Measurements from ENCODE around the gene CNOT11. TPM values are rescaled to one million over a fixed set of nuclear protein-coding genes. Genes with fewer than 3 reads are reported as not detected.

CNOT11 gene
- total and polyA plus RNA-seq, 2 donors (not counting 1 experiment from before 2014, with no cell fraction given) = 37.6 to 46.3 TPM

DNA sequence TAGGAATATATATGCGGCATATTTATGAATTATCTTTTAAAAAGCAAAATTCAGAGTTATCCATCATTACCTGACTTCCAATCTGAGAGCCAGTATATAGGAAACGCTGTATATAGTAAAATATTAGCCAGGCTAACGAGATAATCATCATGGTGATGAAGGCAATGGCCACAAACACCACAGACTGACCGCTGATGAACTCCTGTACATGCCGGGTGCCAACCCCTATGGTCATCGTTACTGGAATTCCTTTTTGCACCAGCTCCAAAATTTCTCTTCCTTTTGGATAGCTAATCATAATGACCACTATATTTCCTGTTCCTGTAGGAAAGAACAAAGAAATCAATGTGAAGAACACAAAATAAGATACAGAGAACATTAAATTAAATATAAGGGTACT lies 42.2 kb downstream of the CNOT11 start:
- TF ChIP-seq EZH2 (IDR thresholded peaks at IDR 0.05; ENCODE audit: borderline replicate concordance, insufficient read depth, low read depth, low read length, poor library complexity, severe bottlenecking) = no peak
- TF ChIP-seq, protein P1, sequence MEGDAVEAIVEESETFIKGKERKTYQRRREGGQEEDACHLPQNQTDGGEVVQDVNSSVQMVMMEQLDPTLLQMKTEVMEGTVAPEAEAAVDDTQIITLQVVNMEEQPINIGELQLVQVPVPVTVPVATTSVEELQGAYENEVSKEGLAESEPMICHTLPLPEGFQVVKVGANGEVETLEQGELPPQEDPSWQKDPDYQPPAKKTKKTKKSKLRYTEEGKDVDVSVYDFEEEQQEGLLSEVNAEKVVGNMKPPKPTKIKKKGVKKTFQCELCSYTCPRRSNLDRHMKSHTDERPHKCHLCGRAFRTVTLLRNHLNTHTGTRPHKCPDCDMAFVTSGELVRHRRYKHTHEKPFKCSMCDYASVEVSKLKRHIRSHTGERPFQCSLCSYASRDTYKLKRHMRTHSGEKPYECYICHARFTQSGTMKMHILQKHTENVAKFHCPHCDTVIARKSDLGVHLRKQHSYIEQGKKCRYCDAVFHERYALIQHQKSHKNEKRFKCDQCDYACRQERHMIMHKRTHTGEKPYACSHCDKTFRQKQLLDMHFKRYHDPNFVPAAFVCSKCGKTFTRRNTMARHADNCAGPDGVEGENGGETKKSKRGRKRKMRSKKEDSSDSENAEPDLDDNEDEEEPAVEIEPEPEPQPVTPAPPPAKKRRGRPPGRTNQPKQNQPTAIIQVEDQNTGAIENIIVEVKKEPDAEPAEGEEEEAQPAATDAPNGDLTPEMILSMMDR (IDR thresholded peaks at IDR 0.05) = no peak
- H3K27ac ChIP-seq (ENCODE audit: low read length in 2 of 2) = no peak overlapping the region
- H3K27me3 ChIP-seq (replicated peaks in 1 of 4; ENCODE audit: control extremely low read depth in 1 of 4, control insufficient read depth in 3 of 4, insufficient read depth in 4 of 4, low read length in 3 of 4) = no peaks in the 10 kb centered on the region
- peaks cover under 1 to 4% of the 10 kb centered on the region in 2 donors for H3K4me1 ChIP-seq (ENCODE audit: control insufficient read depth in 2 of 2, insufficient read depth in 2 of 2, low read length in 2 of 2)
- ChIA-PET CTCF (no interaction called here), POLR2A (no interaction called here)
- no peak overlapping the region for H3K9ac ChIP-seq (ENCODE audit: low read length)
- H2AFZ ChIP-seq (ENCODE audit: insufficient read depth, low read depth, low read length, poor library complexity, severe bottlenecking) = no peak overlapping the region
- Mint-ChIP-seq H3K27me3 (no peaks in the 10 kb centered on the region), H3K9me3 (ENCODE audit: insufficient read depth) (no peaks in the 10 kb centered on the region), H3K27ac (no peak overlapping the region), H3K4me1 (peaks cover 20% of the 10 kb centered on the region), H3K4me3 (no peak overlapping the region)
- H3K79me2 ChIP-seq (ENCODE audit: control insufficient read depth, insufficient read depth, low read length) = peaks cover 39% of the 10 kb centered on the region
- DNase-seq (no peak), ATAC-seq (ENCODE audit: low read depth) (no peak)
- H3K4me2 ChIP-seq (replicated peaks; ENCODE audit: low read depth, low read length, poor library complexity, severe bottlenecking) = no peak overlapping the region
- H3K36me3 ChIP-seq (replicated peaks in 1 of 2; ENCODE audit: control extremely low read depth in 1 of 2, control insufficient read depth in 1 of 2, extremely low read depth in 1 of 2, insufficient read depth in 2 of 2, low read length in 1 of 2) = peaks cover 3 to 25% of the 10 kb centered on the region in 2 experiments
- 100% methylated on average over 1 of the region's 6 CpGs for WGBS (ENCODE audit: insufficient coverage)
- no peak overlapping the region for H3K4me3 ChIP-seq (ENCODE audit: control extremely low read depth in 1 of 5, extremely low read depth in 1 of 5, insufficient read depth in 1 of 5, low read depth in 2 of 5, low read length in 4 of 5)
- H3K9me3 ChIP-seq (ENCODE audit: control extremely low read depth in 1 of 3, control insufficient read depth in 2 of 3, insufficient read depth in 1 of 3, low read length in 2 of 3) = no peaks in the 10 kb centered on the region
- peaks cover 42% of the 10 kb centered on the region for H4K20me1 ChIP-seq (ENCODE audit: control insufficient read depth, insufficient read depth, low read length, poor library complexity, severe bottlenecking)
- intact Hi-C loops (cut with micrococcal nuclease) = no loop called here

DNA sequence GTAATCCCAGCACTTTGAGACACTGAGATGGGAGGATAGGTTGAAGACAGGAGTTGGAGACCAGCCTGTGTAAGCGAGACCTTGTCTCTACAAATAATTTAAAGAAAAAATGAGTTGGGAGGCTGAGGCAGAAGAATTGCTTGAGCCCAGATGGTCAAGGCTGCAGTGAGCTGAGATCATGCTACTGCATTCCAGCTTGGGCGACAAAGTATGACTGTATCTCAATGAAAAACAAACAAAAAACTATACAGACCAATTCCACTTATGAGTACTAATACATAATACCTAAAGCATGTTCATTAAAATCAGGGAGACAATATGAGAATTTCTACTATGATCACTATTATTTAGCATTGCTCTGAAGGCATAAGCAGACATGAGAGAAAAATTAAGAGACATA lies 43.2 kb downstream of the CNOT11 start:
- Mint-ChIP-seq H3K4me3 (no peak overlapping the region), H3K9me3 (ENCODE audit: insufficient read depth) (no peaks in the 10 kb centered on the region), H3K4me1 (peaks cover 27% of the 10 kb centered on the region), H3K27me3 (no peaks in the 10 kb centered on the region), H3K27ac (no peak overlapping the region)
- Histone ChIP-seq H3K27ac (ENCODE audit: low read length in 2 of 2) (no peak overlapping the region), H3K27me3 (replicated peaks in 1 of 4; ENCODE audit: control extremely low read depth in 1 of 4, control insufficient read depth in 3 of 4, insufficient read depth in 4 of 4, low read length in 3 of 4) (no peaks in the 10 kb centered on the region), H3K36me3 (replicated peaks in 1 of 2; ENCODE audit: control extremely low read depth in 1 of 2, control insufficient read depth in 1 of 2, extremely low read depth in 1 of 2, insufficient read depth in 2 of 2, low read length in 1 of 2) (peaks cover 3 to 25% of the 10 kb centered on the region in 2 experiments), H4K20me1 (ENCODE audit: control insufficient read depth, insufficient read depth, low read length, poor library complexity, severe bottlenecking) (peaks cover 52% of the 10 kb centered on the region), H3K4me3 (ENCODE audit: control extremely low read depth in 1 of 5, extremely low read depth in 1 of 5, insufficient read depth in 1 of 5, low read depth in 2 of 5, low read length in 4 of 5) (no peak overlapping the region), H3K9me3 (ENCODE audit: control extremely low read depth in 1 of 3, control insufficient read depth in 2 of 3, insufficient read depth in 1 of 3, low read length in 2 of 3) (no peaks in the 10 kb centered on the region), H2AFZ (ENCODE audit: insufficient read depth, low read depth, low read length, poor library complexity, severe bottlenecking) (no peak overlapping the region), H3K79me2 (ENCODE audit: control insufficient read depth, insufficient read depth, low read length) (peaks cover 49% of the 10 kb centered on the region), H3K4me1 (ENCODE audit: control insufficient read depth in 2 of 2, insufficient read depth in 2 of 2, low read length in 2 of 2) (peaks cover 8 to 13% of the 10 kb centered on the region in 2 donors), H3K9ac (ENCODE audit: low read length) (no peak overlapping the region), H3K4me2 (replicated peaks; ENCODE audit: low read depth, low read length, poor library complexity, severe bottlenecking) (no peak overlapping the region)
- DNase-seq (no peak), ATAC-seq (ENCODE audit: low read depth) (no peak)
- TF ChIP-seq, protein P1 (IDR thresholded peaks at IDR 0.05) = no peak
- no peak for TF ChIP-seq EZH2 (IDR thresholded peaks at IDR 0.05; ENCODE audit: borderline replicate concordance, insufficient read depth, low read depth, low read length, poor library complexity, severe bottlenecking)
- ChIA-PET CTCF (no interaction called here), POLR2A (interaction anchor here (0.7 kb wide), 1 partner anchor 1411 kb away, joined by 3 read pairs; no protein-coding TSS in a partner anchor)
- intact Hi-C loops (cut with micrococcal nuclease) = no loop called here
- no CpG with 5 or more reads among the region's 2 CpGs for WGBS (ENCODE audit: insufficient coverage)
